Mesodermal cell (in vitro differentiated cells): ENCODE data around the gene CRELD2.
A peak's percentile ranks its signal among the peaks of the same experiment; 100 is the strongest.

ENCODE experiments used
- H3K27ac ChIP-seq: 2 replicates; pipeline ENCODE4 v1.7.0; 2013; ENCODE audit warnings: mild to moderate bottlenecking, low read depth, low read length, moderate library complexity; ENCODE audit not compliant: severe bottlenecking
- H3K36me3 ChIP-seq: 2 replicates; pipeline ENCODE4 v1.7.1; 2013; ENCODE audit warnings: mild to moderate bottlenecking, low read length, moderate library complexity; ENCODE audit not compliant: control insufficient read depth, insufficient read depth
- H3K4me1 ChIP-seq: one replicate; pipeline ENCODE4 v1.7.1; 2013; ENCODE audit warnings: mild to moderate bottlenecking, low read length; ENCODE audit not compliant: insufficient read depth, control insufficient read depth, poor library complexity, severe bottlenecking
- H3K4me3 ChIP-seq: 2 replicates; pipeline ENCODE4 v1.7.0; 2013; ENCODE audit warnings: low read length, control low read depth, mild to moderate bottlenecking; ENCODE audit not compliant: insufficient read depth, poor library complexity, severe bottlenecking; ENCODE audit errors: extremely low read depth
- H3K9me3 ChIP-seq: 2 replicates; pipeline ENCODE4 v1.7.1; 2013; ENCODE audit warnings: mild to moderate bottlenecking, low read length, moderate library complexity; ENCODE audit not compliant: control insufficient read depth
- WGBS, 2 experiments: methylation state at CpG; one replicate each; pipeline ENCODE4 v1.1.5; 2013; ENCODE audit warnings: missing lambda C conversion rate in 2 of 2; ENCODE audit not compliant: insufficient coverage in 2 of 2; 5-methylcytosine and 5-hydroxymethylcytosine counted together

CRELD2 gene

GRCh38 chr22:49948116-49948957, 29.9 kb downstream of the CRELD2 start:
- Histone ChIP-seq H3K9me3 (no peaks in the 10 kb centered on the region), H3K4me3 (no peak overlapping the region), H3K4me1 (peaks cover 35% of the 10 kb centered on the region), H3K27ac (no peak overlapping the region), H3K36me3 (no peaks in the 10 kb centered on the region)
- 79 to 86% methylated on average over 12 to 22 of the region's 23 CpGs for WGBS, 2 experiments

GRCh38 chr22:49948958-49949913, 30.8 kb downstream of the CRELD2 start:
- Histone ChIP-seq H3K4me3 (no peak overlapping the region), H3K9me3 (no peaks in the 10 kb centered on the region), H3K36me3 (no peaks in the 10 kb centered on the region), H3K27ac (no peak overlapping the region), H3K4me1 (peaks cover 44% of the 10 kb centered on the region)
- 94% methylated on average over 27 to 36 of the region's 42 CpGs for WGBS, 2 experiments

GRCh38 chr22:49949914-49950292, 31.5 kb downstream of the CRELD2 start:
- no peak overlapping the region for H3K27ac ChIP-seq
- 93 to 97% methylated on average over 7 to 9 of the region's 11 CpGs for WGBS, 2 experiments
- no peaks in the 10 kb centered on the region for H3K36me3 ChIP-seq
- H3K9me3 ChIP-seq: no peaks in the 10 kb centered on the region
- H3K4me1 ChIP-seq: peaks cover 50% of the 10 kb centered on the region
- H3K4me3 ChIP-seq: no peak overlapping the region

- Histone ChIP-seq H3K36me3 (no peaks in the 10 kb centered on the region), H3K27ac (no peak overlapping the region), H3K9me3 (no peaks in the 10 kb centered on the region), H3K4me1 (peaks cover 50% of the 10 kb centered on the region), H3K4me3 (no peak overlapping the region)
- 69 to 83% methylated on average over 12 to 13 of the region's 18 CpGs for WGBS, 2 experiments
Measured at GRCh38 chr22:49950396-49950994, 32.1 kb downstream of the CRELD2 start.

GRCh38 chr22:49951000-49951677, 32.7 kb downstream of the CRELD2 start:
- H3K27ac ChIP-seq: no peak overlapping the region
- no peak overlapping the region for H3K4me3 ChIP-seq
- peaks cover 50% of the 10 kb centered on the region for H3K4me1 ChIP-seq
- H3K36me3 ChIP-seq: no peaks in the 10 kb centered on the region
- H3K9me3 ChIP-seq: no peaks in the 10 kb centered on the region
- WGBS, 2 experiments: 77 to 78% methylated on average over 22 of the region's 28 CpGs

GRCh38 chr22:49951678-49951985, 33.2 kb downstream of the CRELD2 start:
- peak overlapping the region; percentile 79 for H3K27ac ChIP-seq
- H3K4me3 ChIP-seq: no peak overlapping the region
- WGBS, 2 experiments: 100% methylated on average over 2 of the region's 4 CpGs
- peaks cover 48% of the 10 kb centered on the region for H3K4me1 ChIP-seq
- H3K36me3 ChIP-seq: no peaks in the 10 kb centered on the region
- no peaks in the 10 kb centered on the region for H3K9me3 ChIP-seq

GRCh38 chr22:49951986-49952896, 33.8 kb downstream of the CRELD2 start:
- Histone ChIP-seq H3K4me1 (peaks cover 42% of the 10 kb centered on the region), H3K9me3 (no peaks in the 10 kb centered on the region), H3K27ac (peak overlapping the region; percentile 79), H3K36me3 (no peaks in the 10 kb centered on the region), H3K4me3 (no peak overlapping the region)
- WGBS, 2 experiments: 69 to 82% methylated on average over 15 to 20 of the region's 24 CpGs

- Histone ChIP-seq H3K36me3 (no peaks in the 10 kb centered on the region), H3K27ac (peak overlapping the region; percentile 75), H3K9me3 (no peaks in the 10 kb centered on the region), H3K4me1 (peaks cover 39% of the 10 kb centered on the region), H3K4me3 (no peak overlapping the region)
- WGBS, 2 experiments: 95% methylated on average over 15 to 18 of the region's 20 CpGs
Measured at GRCh38 chr22:49953027-49953679, 34.7 kb downstream of the CRELD2 start.

- WGBS, 2 experiments: 86 to 88% methylated on average over 11 to 16 of the region's 18 CpGs
Measured at GRCh38 chr22:49953680-49954344, 35.4 kb downstream of the CRELD2 start.

More at GRCh38 chr22:49953680-49954344, 35.4 kb downstream of the CRELD2 start:
- Histone ChIP-seq H3K9me3 (no peaks in the 10 kb centered on the region), H3K36me3 (no peaks in the 10 kb centered on the region), H3K4me3 (no peak overlapping the region), H3K4me1 (peaks cover 41% of the 10 kb centered on the region), H3K27ac (no peak overlapping the region)
